Kidney epithelial cell (primary cell): ENCODE measurements around the gene EIF5A. TPM values are rescaled to one million over a fixed set of nuclear protein-coding genes. Genes with fewer than 3 reads are reported as not detected.

ENCODE experiments used
- DNase-seq: peaks from one replicate; pipeline ENCODE4 v3.0.0-alpha.2; 2010; ENCODE audit warnings: low read depth
- H3K27me3 ChIP-seq: 2 replicates; pipeline ENCODE4 v1.6.0; 2011; ENCODE audit warnings: low read length; ENCODE audit not compliant: control insufficient read depth, insufficient read depth
- H3K36me3 ChIP-seq: 2 replicates; pipeline ENCODE4 v1.5.1; 2011; ENCODE audit warnings: low read length; ENCODE audit not compliant: control insufficient read depth, insufficient read depth
- H3K4me3 ChIP-seq: 2 replicates; pipeline ENCODE4 v1.5.1; 2011; ENCODE audit warnings: low read depth, mild to moderate bottlenecking, control low read depth, low read length
- total RNA-seq: library from RNA; depleted of rRNA; stranded (reverse); fragments of >200 nt; gene quantifications from 2 replicates; pipeline ENCODE4 v1.2.3, GENCODE V29; 2015
- TF ChIP-seq, protein P1 (sequence below): IDR thresholded peaks from 2 replicates; pipeline ENCODE4 v1.5.1; 2011; ENCODE audit warnings: mild to moderate bottlenecking, moderate library complexity, low read length, control low read depth, inconsistent platforms; ENCODE audit not compliant: insufficient read depth, poor library complexity, severe bottlenecking

EIF5A gene
- total RNA-seq, 1 donor from 2014 or later, result 490 TPM

DNA sequence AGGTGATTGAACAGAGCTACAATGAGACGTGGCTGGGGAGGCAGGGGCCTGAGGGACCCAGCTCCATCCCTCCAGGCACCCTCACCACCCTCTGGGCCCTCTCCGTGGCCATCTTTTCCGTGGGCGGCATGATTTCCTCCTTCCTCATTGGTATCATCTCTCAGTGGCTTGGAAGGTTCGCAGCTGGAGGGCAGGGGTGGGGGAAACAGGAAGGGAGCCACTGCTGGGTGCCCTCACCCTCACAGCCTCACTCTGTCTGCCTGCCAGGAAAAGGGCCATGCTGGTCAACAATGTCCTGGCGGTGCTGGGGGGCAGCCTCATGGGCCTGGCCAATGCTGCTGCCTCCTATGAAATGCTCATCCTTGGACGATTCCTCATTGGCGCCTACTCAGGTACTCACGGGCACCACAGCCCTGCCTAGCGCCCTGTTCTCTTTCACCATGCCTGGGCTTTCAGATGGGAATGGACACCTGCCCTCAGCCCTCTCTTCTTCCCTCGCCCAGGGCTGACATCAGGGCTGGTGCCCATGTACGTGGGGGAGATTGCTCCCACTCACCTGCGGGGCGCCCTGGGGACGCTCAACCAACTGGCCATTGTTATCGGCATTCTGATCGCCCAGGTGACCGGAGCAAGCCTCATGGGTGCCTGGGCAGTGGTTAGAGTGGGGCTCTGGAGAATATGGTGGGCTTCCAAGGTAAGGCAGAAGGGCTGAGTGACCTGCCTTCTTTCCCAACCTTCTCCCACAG, 23.8 kb upstream of the EIF5A start:
- H3K4me3 ChIP-seq, result no peak overlapping the region
- peaks cover 56% of the 10 kb centered on the region for H3K27me3 ChIP-seq
- TF ChIP-seq, protein P1, sequence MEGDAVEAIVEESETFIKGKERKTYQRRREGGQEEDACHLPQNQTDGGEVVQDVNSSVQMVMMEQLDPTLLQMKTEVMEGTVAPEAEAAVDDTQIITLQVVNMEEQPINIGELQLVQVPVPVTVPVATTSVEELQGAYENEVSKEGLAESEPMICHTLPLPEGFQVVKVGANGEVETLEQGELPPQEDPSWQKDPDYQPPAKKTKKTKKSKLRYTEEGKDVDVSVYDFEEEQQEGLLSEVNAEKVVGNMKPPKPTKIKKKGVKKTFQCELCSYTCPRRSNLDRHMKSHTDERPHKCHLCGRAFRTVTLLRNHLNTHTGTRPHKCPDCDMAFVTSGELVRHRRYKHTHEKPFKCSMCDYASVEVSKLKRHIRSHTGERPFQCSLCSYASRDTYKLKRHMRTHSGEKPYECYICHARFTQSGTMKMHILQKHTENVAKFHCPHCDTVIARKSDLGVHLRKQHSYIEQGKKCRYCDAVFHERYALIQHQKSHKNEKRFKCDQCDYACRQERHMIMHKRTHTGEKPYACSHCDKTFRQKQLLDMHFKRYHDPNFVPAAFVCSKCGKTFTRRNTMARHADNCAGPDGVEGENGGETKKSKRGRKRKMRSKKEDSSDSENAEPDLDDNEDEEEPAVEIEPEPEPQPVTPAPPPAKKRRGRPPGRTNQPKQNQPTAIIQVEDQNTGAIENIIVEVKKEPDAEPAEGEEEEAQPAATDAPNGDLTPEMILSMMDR, result no peak
- DNase-seq, result no peak
- H3K36me3 ChIP-seq, result no peaks in the 10 kb centered on the region

DNA sequence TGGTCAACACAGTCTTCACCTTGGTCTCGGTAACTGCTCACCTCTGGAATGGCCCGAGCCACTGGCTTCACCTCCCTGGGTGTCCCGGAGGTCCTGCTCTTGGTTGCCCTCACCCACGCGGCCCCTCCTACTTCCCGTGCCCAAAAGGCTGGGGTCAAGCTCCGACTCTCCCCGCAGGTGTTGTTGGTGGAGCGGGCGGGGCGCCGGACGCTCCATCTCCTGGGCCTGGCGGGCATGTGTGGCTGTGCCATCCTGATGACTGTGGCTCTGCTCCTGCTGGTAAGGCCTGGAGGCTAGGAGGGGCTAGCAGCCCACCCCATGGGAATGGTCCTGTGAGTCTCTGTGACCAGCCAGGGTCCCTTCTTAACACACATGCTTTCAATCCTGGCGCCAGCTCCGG, 22.5 kb upstream of the EIF5A start:
- Histone ChIP-seq H3K36me3 (no peaks in the 10 kb centered on the region), H3K27me3 (peaks cover 63% of the 10 kb centered on the region), H3K4me3 (no peak overlapping the region)
- TF ChIP-seq, protein P1, result no peak
- DNase-seq, result no peak

DNA sequence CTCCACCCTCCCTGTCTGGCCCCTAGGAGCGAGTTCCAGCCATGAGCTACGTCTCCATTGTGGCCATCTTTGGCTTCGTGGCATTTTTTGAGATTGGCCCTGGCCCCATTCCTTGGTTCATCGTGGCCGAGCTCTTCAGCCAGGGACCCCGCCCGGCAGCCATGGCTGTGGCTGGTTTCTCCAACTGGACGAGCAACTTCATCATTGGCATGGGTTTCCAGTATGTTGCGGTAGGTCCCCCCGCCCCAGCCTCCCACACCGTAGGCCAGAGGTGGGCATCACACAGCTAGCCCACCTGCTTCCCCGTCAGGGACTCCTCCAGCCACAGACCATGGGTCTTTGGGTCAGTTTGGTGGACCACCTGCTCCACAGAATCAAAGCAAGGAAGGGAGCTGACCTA, 21.7 kb upstream of the EIF5A start:
- TF ChIP-seq, protein P1, result no peak
- no peak for DNase-seq
- Histone ChIP-seq H3K27me3 (peaks cover 67% of the 10 kb centered on the region), H3K36me3 (no peaks in the 10 kb centered on the region), H3K4me3 (no peak overlapping the region)

DNA sequence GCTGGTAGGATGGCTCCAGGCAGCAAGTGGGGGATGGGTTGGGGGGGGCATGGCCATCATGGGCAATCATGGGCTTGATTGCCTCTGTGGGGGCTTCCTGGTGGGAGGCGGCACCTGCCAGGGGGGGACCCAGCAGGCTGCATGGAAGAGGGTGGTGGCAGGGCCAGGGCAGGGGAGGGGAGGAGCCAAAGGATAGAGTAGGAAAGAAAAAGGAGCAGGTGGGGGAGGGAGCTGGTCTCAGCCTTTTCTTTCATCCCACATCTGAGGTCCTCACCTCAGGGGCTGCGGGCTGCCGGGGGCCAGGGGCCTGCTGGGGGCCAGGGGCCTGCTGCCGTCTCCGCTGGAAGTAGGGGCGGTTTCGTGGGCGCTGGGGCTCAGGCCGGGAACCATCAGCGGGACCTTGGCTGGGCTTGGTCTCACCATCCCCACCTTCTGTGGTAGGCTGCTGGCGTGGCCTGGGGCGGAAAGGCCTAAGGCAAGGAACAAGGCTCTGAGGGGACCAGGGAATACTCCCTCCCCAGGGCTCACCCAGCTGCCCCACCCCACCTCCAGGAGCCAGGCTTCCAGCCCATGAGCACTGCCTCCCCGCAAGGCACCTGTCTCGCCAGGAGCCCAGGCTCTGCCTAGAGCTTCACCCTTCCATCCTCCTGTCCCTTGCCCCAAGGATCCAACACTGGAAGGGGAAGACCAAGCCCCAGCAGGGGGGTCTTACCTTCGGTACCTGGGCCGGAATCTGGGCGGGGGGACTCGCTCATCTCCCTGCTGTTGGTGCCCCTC, 18.0 kb upstream of the EIF5A start:
- DNase-seq, result no peak
- Histone ChIP-seq H3K27me3 (peaks cover 67% of the 10 kb centered on the region), H3K4me3 (no peak overlapping the region), H3K36me3 (no peaks in the 10 kb centered on the region)
- TF ChIP-seq, protein P1, result no peak

DNA sequence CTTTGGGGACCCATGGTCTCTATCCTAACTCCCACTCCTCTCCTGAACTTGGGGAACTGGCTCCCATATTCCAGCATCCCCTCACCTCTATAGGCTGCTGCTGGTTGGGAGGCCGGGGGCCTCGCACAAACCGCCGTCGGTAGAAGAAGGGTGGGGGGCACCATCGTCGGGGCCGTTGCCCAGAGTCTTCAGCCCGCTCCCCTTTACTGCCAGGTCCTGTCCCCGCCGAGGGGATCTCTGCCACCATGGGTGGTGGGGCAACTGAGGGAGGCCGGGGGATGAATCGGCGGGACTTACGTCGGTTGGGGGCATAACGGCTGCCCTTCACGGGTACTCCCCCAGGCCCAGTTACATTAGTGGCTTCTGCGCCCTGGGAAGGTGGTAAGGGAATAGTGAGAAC, 17.3 kb upstream of the EIF5A start:
- no peak for DNase-seq
- TF ChIP-seq, protein P1, result no peak
- H3K27me3 ChIP-seq, result peaks cover 68% of the 10 kb centered on the region
- H3K36me3 ChIP-seq, result no peaks in the 10 kb centered on the region
- no peak overlapping the region for H3K4me3 ChIP-seq
